Thymus (tissue), 11 donors: ENCODE measurements around the gene WDR70. TPM values are rescaled to one million over a fixed set of nuclear protein-coding genes. Genes with fewer than 3 reads are reported as not detected.

ENCODE experiments used
- DNase-seq, 9 donors: peaks; one replicate each; pipeline ENCODE4 v3.0.0-alpha.2; 2013; ENCODE audit warnings: low spot score in 9 of 9, low read depth in 6 of 9, missing footprints in 1 of 9
- H3K27ac ChIP-seq, 2 donors: one replicate each; pipeline ENCODE4 v1.5.1; 2013; ENCODE audit warnings: control low read depth in 1 of 2, low read depth in 1 of 2, low read length in 1 of 2, mild to moderate bottlenecking in 1 of 2, moderate library complexity in 1 of 2
- H3K27me3 ChIP-seq, 2 donors: one replicate each; pipeline ENCODE4 v1.5.1; 2013; ENCODE audit warnings: low read length in 1 of 2; ENCODE audit not compliant: control insufficient read depth in 2 of 2, insufficient read depth in 1 of 2
- H3K36me3 ChIP-seq, 2 donors: one replicate each; pipeline ENCODE4 v1.5.1; 2013; ENCODE audit warnings: low read length in 1 of 2, mild to moderate bottlenecking in 1 of 2, moderate library complexity in 1 of 2; ENCODE audit not compliant: control insufficient read depth in 2 of 2, insufficient read depth in 2 of 2
- H3K4me1 ChIP-seq, 2 donors: one replicate each; pipeline ENCODE4 v1.5.1; 2013; ENCODE audit warnings: low read length in 2 of 2; ENCODE audit not compliant: control insufficient read depth in 2 of 2, insufficient read depth in 2 of 2
- H3K4me3 ChIP-seq, 2 donors: one replicate each; pipeline ENCODE4 v1.5.1; 2013; ENCODE audit warnings: low read length in 2 of 2, control low read depth in 1 of 2, mild to moderate bottlenecking in 1 of 2
- H3K9me3 ChIP-seq, 2 donors: one replicate each; pipeline ENCODE4 v1.5.1; 2013; ENCODE audit warnings: low read length in 1 of 2, mild to moderate bottlenecking in 1 of 2; ENCODE audit not compliant: control insufficient read depth in 2 of 2, insufficient read depth in 1 of 2
- WGBS: extraction: QIAGEN DNeasy Blood & Tissue Kit; methylation state at CpG from one replicate; pipeline ENCODE4 v1.1.7; 2013; 5-methylcytosine and 5-hydroxymethylcytosine counted together
- polyA plus RNA-seq: library from polyadenylated mRNA; stranded (reverse); fragments of 200-250 nt; gene quantifications from one replicate; pipeline ENCODE4 v1.2.3, GENCODE V29; 2013
- total RNA-seq: library from RNA; stranded (reverse); fragments of 120-200 nt; gene quantifications from one replicate; pipeline ENCODE4 v1.2.4, GENCODE V29; 2013
- donor health status: healthy.

The WDR70 gene
- total and polyA plus RNA-seq, 2 donors: 34.4 to 39.9 TPM

DNA sequence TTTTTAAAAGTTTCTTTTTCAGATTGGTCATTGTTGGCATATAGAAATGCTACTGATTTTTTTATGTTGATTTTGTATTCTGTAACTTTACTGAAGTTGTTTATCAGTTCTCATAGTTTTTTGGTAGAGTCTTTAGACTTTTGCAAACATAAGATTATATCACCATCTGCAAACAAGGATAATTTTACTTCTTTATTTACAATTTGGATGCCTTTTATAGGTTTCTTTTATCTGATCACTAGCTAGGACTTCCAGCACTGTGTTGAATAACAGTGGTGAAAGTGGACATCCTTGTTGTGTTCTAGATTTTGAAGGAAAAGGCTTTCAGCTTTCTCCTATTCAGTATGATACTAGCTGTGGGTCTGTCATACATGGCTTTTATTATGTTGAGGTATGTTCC lies 170.3 kb downstream of the WDR70 start:
- H3K4me3 ChIP-seq: no peak overlapping the region
- H3K9me3 ChIP-seq: no peaks in the 10 kb centered on the region
- peaks cover 0 to 3% of the 10 kb centered on the region in 2 donors for H3K4me1 ChIP-seq
- DNase-seq: no peak
- H3K36me3 ChIP-seq: no peaks in the 10 kb centered on the region
- no peaks in the 10 kb centered on the region for H3K27me3 ChIP-seq
- no peak overlapping the region for H3K27ac ChIP-seq

DNA sequence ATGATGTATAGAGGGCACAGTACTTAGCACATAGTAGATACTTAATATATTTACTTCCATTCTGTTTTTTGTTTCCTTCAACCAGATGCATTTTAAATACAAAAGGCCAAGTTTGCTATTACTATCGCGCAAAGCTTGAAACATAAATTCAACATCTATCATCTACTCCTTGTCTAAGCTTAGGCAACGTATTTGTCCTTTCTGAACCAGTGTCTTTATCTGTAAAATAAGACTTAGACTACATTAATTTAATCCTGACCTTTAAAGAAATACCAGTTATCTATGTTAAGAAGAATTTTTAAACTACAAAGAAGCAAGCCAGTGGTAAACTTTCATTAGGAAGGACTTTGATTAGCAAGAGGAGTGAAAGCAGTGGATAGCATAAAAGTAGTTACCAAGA lies 173.0 kb downstream of the WDR70 start:
- Histone ChIP-seq H3K9me3 (no peaks in the 10 kb centered on the region), H3K36me3 (no peaks in the 10 kb centered on the region), H3K4me1 (peaks cover 0 to 3% of the 10 kb centered on the region in 2 donors), H3K4me3 (no peak overlapping the region), H3K27me3 (no peaks in the 10 kb centered on the region), H3K27ac (no peak overlapping the region)
- 99% methylated on average over 3 of the region's 3 CpGs for WGBS
- DNase-seq: no peak

DNA sequence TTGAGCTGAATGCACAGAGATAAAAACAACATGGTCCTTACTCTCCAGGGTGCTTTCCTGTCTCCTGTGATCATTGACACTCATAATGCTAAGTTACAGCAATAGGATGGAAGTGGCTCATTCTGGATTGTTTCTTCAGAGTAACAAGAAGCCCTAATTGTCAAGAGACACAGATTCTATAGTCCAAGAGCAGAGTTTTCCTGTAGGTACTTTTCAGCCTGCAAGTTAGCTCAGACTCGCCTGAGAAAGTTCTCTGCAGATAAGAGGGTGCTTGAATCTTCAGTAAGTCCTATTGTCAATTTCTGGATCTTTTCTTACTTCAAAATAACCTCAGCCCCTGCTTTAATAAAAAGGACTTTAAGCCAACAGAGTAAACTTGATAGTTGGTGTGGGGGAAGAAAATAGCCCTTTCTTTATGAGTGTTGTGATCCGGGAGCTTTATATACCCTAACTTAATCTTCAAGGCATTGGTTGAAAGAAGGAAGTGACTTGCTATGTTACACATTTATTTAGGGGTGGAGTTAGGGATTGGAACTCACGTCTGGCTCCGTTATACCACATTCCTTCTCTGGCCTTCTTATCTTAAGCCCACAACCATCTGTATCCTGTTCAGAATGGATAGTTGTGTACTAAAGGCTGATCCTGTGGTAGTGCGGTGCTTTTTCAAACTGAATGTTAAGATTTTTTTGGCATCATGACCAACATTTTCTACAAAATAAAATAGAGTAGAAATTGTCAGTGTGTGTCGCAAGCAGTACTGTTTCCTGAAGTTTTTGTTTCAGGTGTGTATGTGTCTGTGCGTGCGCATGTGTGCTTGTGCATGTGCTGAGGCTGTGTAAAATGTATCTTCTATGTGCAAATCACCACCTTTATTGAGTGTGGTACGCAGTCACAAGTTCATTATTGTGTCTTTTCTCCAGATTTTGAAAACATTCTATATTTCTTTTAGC lies 173.9 kb downstream of the WDR70 start:
- H3K4me3 ChIP-seq: no peak overlapping the region
- no peaks in the 10 kb centered on the region for H3K27me3 ChIP-seq
- no peaks in the 10 kb centered on the region for H3K36me3 ChIP-seq
- 29% methylated on average over 9 of the region's 9 CpGs for WGBS
- H3K4me1 ChIP-seq: peaks cover 0 to 3% of the 10 kb centered on the region in 2 donors
- H3K27ac ChIP-seq: no peak overlapping the region
- peak in 3 of 9 donors; percentile 2 to 32 (median 7) for DNase-seq
- no peaks in the 10 kb centered on the region for H3K9me3 ChIP-seq

DNA sequence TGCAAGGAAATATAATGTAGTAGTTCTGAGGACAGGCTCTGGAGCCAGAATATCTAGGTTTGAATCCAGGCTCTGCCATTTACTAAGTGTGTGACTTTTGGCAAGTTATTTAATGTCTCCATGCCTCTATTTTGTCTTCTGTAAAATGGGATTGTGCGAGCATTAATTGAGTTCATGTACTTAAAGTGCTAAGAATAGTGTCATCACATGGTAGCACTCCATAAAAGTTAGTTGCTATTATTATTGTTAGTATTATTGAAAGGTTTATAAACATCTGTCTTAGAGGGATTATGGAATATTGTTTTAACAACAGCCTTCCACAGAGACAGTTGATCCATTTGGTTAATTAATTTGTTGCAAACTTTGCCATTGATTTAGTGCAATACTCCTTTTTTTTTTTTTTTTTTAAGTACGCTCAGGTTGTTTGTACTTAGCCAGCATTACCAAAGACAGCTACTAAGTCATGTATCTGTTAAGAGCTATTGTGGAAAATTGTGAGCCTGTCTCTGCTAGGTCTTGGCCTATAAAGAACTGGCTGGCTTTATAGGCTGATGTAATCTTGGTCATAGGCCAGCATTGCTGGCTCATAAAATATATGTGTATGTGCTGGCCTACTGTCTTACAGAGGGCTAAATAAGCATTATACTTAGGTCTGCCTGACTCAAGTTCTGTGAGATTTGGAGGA lies 174.7 kb downstream of the WDR70 start:
- no peak overlapping the region for H3K4me3 ChIP-seq
- H3K27me3 ChIP-seq: no peaks in the 10 kb centered on the region
- no peaks in the 10 kb centered on the region for H3K9me3 ChIP-seq
- no peak for DNase-seq
- no peaks in the 10 kb centered on the region for H3K36me3 ChIP-seq
- H3K27ac ChIP-seq: no peak overlapping the region
- peaks cover 0 to 3% of the 10 kb centered on the region in 2 donors for H3K4me1 ChIP-seq
- 96% methylated on average over 2 of the region's 2 CpGs for WGBS

GRCh38 chr5:37554405-37554739 lies 175.3 kb downstream of the WDR70 start:
- Histone ChIP-seq H3K27ac (no peak overlapping the region), H3K4me3 (no peak overlapping the region), H3K27me3 (no peaks in the 10 kb centered on the region), H3K36me3 (no peaks in the 10 kb centered on the region), H3K4me1 (peaks cover 0 to 3% of the 10 kb centered on the region in 2 donors), H3K9me3 (no peaks in the 10 kb centered on the region)
- 94% methylated on average over 2 of the region's 2 CpGs for WGBS
- DNase-seq: no peak

- no peak for DNase-seq
- WGBS: 96% methylated on average over 1 of the region's 1 CpG
- no peak overlapping the region for H3K4me3 ChIP-seq
These were observed 175.8 kb downstream of the WDR70 start for GRCh38 chr5:37554938-37555337.

GRCh38 chr5:37557734-37558293 lies 178.7 kb downstream of the WDR70 start:
- 96% methylated on average over 2 of the region's 2 CpGs for WGBS
- Histone ChIP-seq H3K4me1 (peaks cover 0 to 3% of the 10 kb centered on the region in 2 donors), H3K9me3 (no peaks in the 10 kb centered on the region), H3K27ac (no peak overlapping the region), H3K36me3 (no peaks in the 10 kb centered on the region), H3K27me3 (no peaks in the 10 kb centered on the region), H3K4me3 (no peak overlapping the region)
- DNase-seq: no peak

More at GRCh38 chr5:37554938-37555337, 175.8 kb downstream of the WDR70 start:
- no peaks in the 10 kb centered on the region for H3K27me3 ChIP-seq
- no peaks in the 10 kb centered on the region for H3K9me3 ChIP-seq
- H3K4me1 ChIP-seq: peaks cover 0 to 3% of the 10 kb centered on the region in 2 donors
- H3K27ac ChIP-seq: no peak overlapping the region
- no peaks in the 10 kb centered on the region for H3K36me3 ChIP-seq

GRCh38 chr5:37565062-37565670 lies 186.0 kb downstream of the WDR70 start:
- Histone ChIP-seq H3K27ac (no peak overlapping the region), H3K9me3 (no peaks in the 10 kb centered on the region), H3K27me3 (no peaks in the 10 kb centered on the region), H3K36me3 (no peaks in the 10 kb centered on the region), H3K4me1 (no peaks in the 10 kb centered on the region), H3K4me3 (no peak overlapping the region)
- no peak for DNase-seq
- 84% methylated on average over 2 of the region's 2 CpGs for WGBS

DNA sequence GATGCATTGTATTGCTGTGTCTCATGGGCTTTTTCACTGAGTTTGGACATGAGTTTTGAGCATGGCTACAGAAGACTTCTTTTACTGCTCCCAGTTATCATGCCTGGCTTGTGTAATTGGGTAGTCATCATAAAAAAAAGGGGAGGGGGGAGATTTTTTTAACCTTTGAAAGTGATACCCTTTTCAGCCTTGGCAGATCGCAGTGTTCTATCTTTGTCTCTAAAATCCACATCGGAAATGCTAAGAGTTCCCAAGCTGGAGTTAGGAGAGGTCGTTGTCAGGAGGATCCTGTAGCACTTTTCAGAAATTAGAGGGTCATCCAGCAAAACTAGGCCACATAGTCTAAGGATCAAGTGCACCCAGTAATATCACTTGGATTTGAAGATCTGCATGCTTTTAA lies 188.4 kb downstream of the WDR70 start:
- 95% methylated on average over 3 of the region's 3 CpGs for WGBS
- no peaks in the 10 kb centered on the region for H3K27me3 ChIP-seq
- H3K4me3 ChIP-seq: no peak overlapping the region
- H3K9me3 ChIP-seq: no peaks in the 10 kb centered on the region
- no peak overlapping the region for H3K27ac ChIP-seq
- no peaks in the 10 kb centered on the region for H3K36me3 ChIP-seq
- no peaks in the 10 kb centered on the region for H3K4me1 ChIP-seq
- DNase-seq: no peak
